HepG2 (cell line): Measurements from ENCODE around the gene ZNF511. TPM values are rescaled to one million over a fixed set of nuclear protein-coding genes. Genes with fewer than 3 reads are reported as not detected.
A peak's percentile ranks its signal among the peaks of the same experiment; 100 is the strongest.

Experiments
- ERF ChIP-seq: IDR thresholded peaks from 2 replicates; pipeline ENCODE4 v1.6.1; 2018; ENCODE audit warnings: missing biosample characterization, missing genetic modification reagents
- ETV5 ChIP-seq: IDR thresholded peaks from 2 replicates; pipeline ENCODE4 v1.6.1; 2018; ENCODE audit warnings: missing biosample characterization, missing genetic modification reagents, inconsistent platforms, borderline replicate concordance
- ISL2 ChIP-seq: sonication (generic); formaldehyde crosslinking; IDR thresholded peaks from 2 replicates; pipeline ENCODE4 v1.5.0; 2020; ENCODE audit warnings: missing genetic modification reagents
- KAT7 ChIP-seq: IDR thresholded peaks from 2 replicates; pipeline ENCODE4 v1.6.1; 2018; ENCODE audit warnings: borderline replicate concordance, missing compliant biosample characterization
- NR0B2 ChIP-seq: sonication (generic); formaldehyde crosslinking; IDR thresholded peaks from 2 replicates; pipeline ENCODE4 v1.4.0; 2020; ENCODE audit warnings: mild to moderate bottlenecking, missing genetic modification reagents
- RAD51 ChIP-seq: fragments of 450-650 bp; IDR thresholded peaks from 2 replicates; pipeline ENCODE4 v1.6.1; 2016; ENCODE audit warnings: borderline replicate concordance
- SAP130 ChIP-seq: IDR thresholded peaks from 2 replicates; pipeline ENCODE4 v1.6.1; 2016; ENCODE audit warnings: low read depth
- SRY ChIP-seq: sonication (generic); formaldehyde crosslinking; IDR thresholded peaks from 2 replicates; pipeline ENCODE4 v1.8.0; 2022; ENCODE audit warnings: mild to moderate bottlenecking, missing genetic modification reagents
- ZC3H13 ChIP-seq: sonication (generic); formaldehyde crosslinking; IDR thresholded peaks from 2 replicates; pipeline ENCODE4 v1.8.1; 2023; ENCODE audit warnings: mild to moderate bottlenecking, missing genetic modification reagents, moderate library complexity
- ZNF10 ChIP-seq: sonication (generic); formaldehyde crosslinking; IDR thresholded peaks from 2 replicates; pipeline ENCODE4 v1.4.0; 2020; ENCODE audit warnings: mild to moderate bottlenecking, low read depth, missing genetic modification reagents, borderline replicate concordance
- ZNF280D ChIP-seq: sonication (generic); formaldehyde crosslinking; IDR thresholded peaks from 2 replicates; pipeline ENCODE4 v1.5.1; 2020; ENCODE audit warnings: mild to moderate bottlenecking, missing genetic modification reagents
- ZNF407 ChIP-seq: sonication (generic); formaldehyde crosslinking; IDR thresholded peaks from one replicate; pipeline ENCODE4 v1.5.1; 2020; ENCODE audit warnings: mild to moderate bottlenecking, missing genetic modification reagents; ENCODE audit errors: not compliant biosample characterization
- ZNF687 ChIP-seq: sonication (generic); formaldehyde crosslinking; IDR thresholded peaks from 2 replicates; pipeline ENCODE4 v1.5.1; 2020; ENCODE audit warnings: mild to moderate bottlenecking, missing genetic modification reagents, moderate library complexity
- polyA plus RNA-seq, 8 experiments: library from polyadenylated mRNA; depleted of rRNA in 3 of 8; stranded (reverse) in 7 of 8; unstranded in 1 of 8; fragments of >200 nt; fragmentation: Illumina TruSeq in 4 of 8; extraction: Trizol in 4 of 8; gene quantifications; 2 replicates each; pipeline versions ENCODE4 v1.2.1 to v1.2.3, GENCODE V29; 2011 to 2016; ENCODE audit warnings: low read depth in 4 of 8, missing spikeins in 1 of 8, mixed read lengths in 1 of 8; ENCODE audit not compliant: insufficient read depth in 1 of 8
- total RNA-seq, 5 experiments: library from RNA; depleted of rRNA; stranded (reverse); fragments of >200 nt; fragmentation: Illumina TruSeq; extraction: Trizol; gene quantifications; 2 replicates each; pipeline ENCODE4 v1.2.3, GENCODE V29; 2016; ENCODE audit warnings: low read depth in 1 of 5

ZNF511 gene
- total and polyA plus RNA-seq, 2 of the 13 experiments (the other 11 are each of a cell fraction or from before 2014, with no cell fraction given) = 35.6 to 66.4 TPM

GRCh38 chr10:133308421-133309099 lies at the start of gene ZNF511, which contains the start of gene TUBGCP2 (continued):
- TF ChIP-seq ZNF407 (CRISPR knock-in tag) (peak; percentile 64), ZNF10 (no peak), KAT7 (CRISPR knock-in tag) (no peak), ERF (CRISPR knock-in tag) (no peak), ZC3H13 (CRISPR knock-in tag) (no peak), RAD51 (no peak), ZNF687 (CRISPR knock-in tag) (peak; percentile 69), SAP130 (CRISPR knock-in tag) (peak; percentile 48; the same call in 1 of the 2 replicates), NR0B2 (CRISPR knock-in tag) (no peak), ISL2 (CRISPR knock-in tag) (no peak), ETV5 (CRISPR knock-in tag) (no peak), ZNF280D (CRISPR knock-in tag) (no peak), SRY (CRISPR knock-in tag) (no peak; the same call in 1 of the 2 replicates)
